ENCODE data around the gene ITPR3. TPM values are rescaled to one million over a fixed set of nuclear protein-coding genes. Genes with fewer than 3 reads are reported as not detected.

Gene ITPR3
- polyA plus RNA-seq, 3 donors: 9.3 to 13.8 (median 13.5) TPM

GRCh38 chr6:33731035-33731434 is 109.9 kb downstream of the ITPR3 start:
- 74 to 86% (median 82%) methylated on average over 7 of the region's 7 CpGs for WGBS, 3 donors
- H3K27ac ChIP-seq (ENCODE audit: low read depth, low read length): no peak overlapping the region

GRCh38 chr6:33731751-33732282 is 110.7 kb downstream of the ITPR3 start:
- H3K27ac ChIP-seq (ENCODE audit: low read depth, low read length): no peak overlapping the region
- 31 to 88% (median 87%) methylated on average over 8 to 9 of the region's 9 CpGs for WGBS, 3 donors

- no peak overlapping the region for H3K27ac ChIP-seq (ENCODE audit: low read depth, low read length)
- 86 to 91% (median 91%) methylated on average over 6 of the region's 6 CpGs for WGBS, 3 donors
These were observed 111.3 kb downstream of the ITPR3 start for GRCh38 chr6:33732385-33732784.

- no peak overlapping the region for H3K27ac ChIP-seq (ENCODE audit: low read depth, low read length)
- 81 to 86% (median 84%) methylated on average over 13 of the region's 13 CpGs for WGBS, 3 donors
These were observed 111.9 kb downstream of the ITPR3 start for GRCh38 chr6:33732817-33733708.

- 91 to 95% (median 94%) methylated on average over 8 of the region's 8 CpGs for WGBS, 3 donors
- no peak overlapping the region for H3K27ac ChIP-seq (ENCODE audit: low read depth, low read length)
These were observed 112.5 kb downstream of the ITPR3 start for GRCh38 chr6:33733709-33734007.

- no peak overlapping the region for H3K27ac ChIP-seq (ENCODE audit: low read depth, low read length)
- WGBS, 3 donors: 87 to 91% (median 88%) methylated on average over 18 of the region's 18 CpGs
These were observed 114.1 kb downstream of the ITPR3 start for GRCh38 chr6:33735216-33735615.

GRCh38 chr6:33737267-33738026 is 116.3 kb downstream of the ITPR3 start:
- H3K27ac ChIP-seq (ENCODE audit: low read depth, low read length): no peak overlapping the region
- WGBS, 3 donors: 73 to 88% (median 84%) methylated on average over 15 of the region's 15 CpGs

GRCh38 chr6:33738153-33738552 is 117.0 kb downstream of the ITPR3 start:
- 83 to 95% (median 84%) methylated on average over 9 of the region's 9 CpGs for WGBS, 3 donors
- H3K27ac ChIP-seq (ENCODE audit: low read depth, low read length): no peak overlapping the region

GRCh38 chr6:33738879-33739278 is 117.8 kb downstream of the ITPR3 start:
- 92 to 98% (median 93%) methylated on average over 5 of the region's 5 CpGs for WGBS, 3 donors
- no peak overlapping the region for H3K27ac ChIP-seq (ENCODE audit: low read depth, low read length)

GRCh38 chr6:33739571-33739970 is 118.4 kb downstream of the ITPR3 start:
- WGBS, 3 donors: 66 to 73% (median 67%) methylated on average over 5 of the region's 5 CpGs
- no peak overlapping the region for H3K27ac ChIP-seq (ENCODE audit: low read depth, low read length)

- WGBS, 3 donors: 44 to 70% (median 54%) methylated on average over 6 of the region's 6 CpGs
These were observed 119.1 kb downstream of the ITPR3 start for GRCh38 chr6:33740204-33740608.

GRCh38 chr6:33740794-33741193 is 119.7 kb downstream of the ITPR3 start:
- 35 to 92% (median 85%) methylated on average over 5 of the region's 5 CpGs for whole genome bisulfite sequencing, 3 donors
- no peak overlapping the region for H3K27ac ChIP-seq (ENCODE audit: low read depth, low read length)

More at GRCh38 chr6:33740204-33740608, 119.1 kb downstream of the ITPR3 start:
- H3K27ac ChIP-seq (ENCODE audit: low read depth, low read length): no peak overlapping the region

- WGBS, 3 donors: 50 to 70% (median 51%) methylated on average over 9 of the region's 9 CpGs
These were observed 121.0 kb downstream of the ITPR3 start for GRCh38 chr6:33742092-33742491.

GRCh38 chr6:33742837-33743236 is 121.7 kb downstream of the ITPR3 start:
- H3K27ac ChIP-seq (ENCODE audit: low read depth, low read length): no peak overlapping the region
- WGBS, 3 donors: 46 to 80% (median 54%) methylated on average over 7 of the region's 7 CpGs

More at GRCh38 chr6:33742092-33742491, 121.0 kb downstream of the ITPR3 start:
- no peak overlapping the region for H3K27ac ChIP-seq (ENCODE audit: low read depth, low read length)

- WGBS, 3 donors: 28 to 32% (median 30%) methylated on average over 11 of the region's 11 CpGs
- H3K27ac ChIP-seq (ENCODE audit: low read depth, low read length): no peak overlapping the region
These were observed 123.1 kb downstream of the ITPR3 start for GRCh38 chr6:33744001-33744848.

GRCh38 chr6:33744895-33745546 is 123.9 kb downstream of the ITPR3 start:
- 74 to 79% (median 75%) methylated on average over 13 of the region's 13 CpGs for WGBS, 3 donors
- no peak overlapping the region for H3K27ac ChIP-seq (ENCODE audit: low read depth, low read length)

GRCh38 chr6:33745548-33745947 is 124.4 kb downstream of the ITPR3 start:
- no peak overlapping the region for H3K27ac ChIP-seq (ENCODE audit: low read depth, low read length)

More at GRCh38 chr6:33745548-33745947, 124.4 kb downstream of the ITPR3 start:
- 81 to 92% (median 90%) methylated on average over 7 of the region's 7 CpGs for WGBS, 3 donors
